Fibroblast of skin of right quadriceps (primary cell): ENCODE data around the gene UBE2F.
A peak's percentile ranks its signal among the peaks of the same experiment; 100 is the strongest.
"Not testable (repeated sequence)": the region's sequence is repeated elsewhere in the genome, so short reads cannot be mapped to it uniquely, and the experiment has no call there.

ENCODE experiments used
- DNase-seq: peaks from one replicate; pipeline ENCODE4 v3.0.0-alpha.2; 2013

UBE2F gene

GRCh38 chr2:238057696-238058575, 91.1 kb downstream of the UBE2F start:
- DNase-seq, result not testable (repeated sequence)

GRCh38 chr2:238059505-238059904, 92.7 kb downstream of the UBE2F start:
- DNase-seq, result no peak

GRCh38 chr2:238060096-238060541, 93.3 kb downstream of the UBE2F start:
- no peak for DNase-seq

GRCh38 chr2:238060542-238061314, 93.9 kb downstream of the UBE2F start, which contains the start of gene SCLY:
SCLY (plus strand) TSS chr2:238061001; CDS start chr2:238061055, 54 bp downstream.
- DNase-seq, result peak; percentile 98

- peak; percentile 24 for DNase-seq
Measured at GRCh38 chr2:238061315-238062202, 94.7 kb downstream of the UBE2F start.

- no peak for DNase-seq
Measured at GRCh38 chr2:238063414-238064189, 96.8 kb downstream of the UBE2F start.

GRCh38 chr2:238064376-238064775, 97.6 kb downstream of the UBE2F start:
- no peak for DNase-seq

- no peak for DNase-seq
Measured at GRCh38 chr2:238065071-238065846, 98.4 kb downstream of the UBE2F start.

- no peak for DNase-seq
Measured at GRCh38 chr2:238066218-238066617, 99.4 kb downstream of the UBE2F start.

- not testable (repeated sequence) for DNase-seq
Measured at GRCh38 chr2:238066718-238067117, 99.9 kb downstream of the UBE2F start.

GRCh38 chr2:238067939-238068338, 101.1 kb downstream of the UBE2F start:
- DNase-seq, result no peak

GRCh38 chr2:238069021-238069709, 102.4 kb downstream of the UBE2F start:
- DNase-seq, result no peak

GRCh38 chr2:238069877-238070276, 103.1 kb downstream of the UBE2F start:
- no peak for DNase-seq

- DNase-seq, result no peak
Measured at GRCh38 chr2:238075397-238075796, 108.6 kb downstream of the UBE2F start.

- DNase-seq, result peak; percentile 47
Measured at GRCh38 chr2:238077292-238077691, 110.5 kb downstream of the UBE2F start.

GRCh38 chr2:238079874-238080327, 113.1 kb downstream of the UBE2F start:
- no peak for DNase-seq

- DNase-seq, result no peak
Measured at GRCh38 chr2:238080518-238080917, 113.7 kb downstream of the UBE2F start.

- DNase-seq, result no peak
Measured at GRCh38 chr2:238081150-238081549, 114.3 kb downstream of the UBE2F start.

GRCh38 chr2:238081561-238081960, 114.7 kb downstream of the UBE2F start:
- no peak for DNase-seq

- no peak for DNase-seq
Measured at GRCh38 chr2:238082151-238082550, 115.3 kb downstream of the UBE2F start.
